LNCaP clone FGC (cell line): ENCODE measurements around the gene DIAPH2.
"Not testable (repeated sequence)": the region's sequence is repeated elsewhere in the genome, so short reads cannot be mapped to it uniquely, and the experiment has no call there.

Source experiments
- DNase-seq: peaks from one replicate; pipeline ENCODE4 v3.0.0-alpha.2; 2011; ENCODE audit warnings: low read depth
- H3K4me3 ChIP-seq: 2 replicates; pipeline ENCODE4 v1.5.1; 2011; ENCODE audit warnings: mild to moderate bottlenecking, low read depth, low read length, control low read depth
- TF ChIP-seq, protein P1 (sequence below): IDR thresholded peaks from 2 replicates; pipeline ENCODE4 v1.5.1; 2012; ENCODE audit warnings: mild to moderate bottlenecking; ENCODE audit not compliant: control insufficient read depth, insufficient read depth; ENCODE audit errors: extremely low read depth

The DIAPH2 gene

DNA sequence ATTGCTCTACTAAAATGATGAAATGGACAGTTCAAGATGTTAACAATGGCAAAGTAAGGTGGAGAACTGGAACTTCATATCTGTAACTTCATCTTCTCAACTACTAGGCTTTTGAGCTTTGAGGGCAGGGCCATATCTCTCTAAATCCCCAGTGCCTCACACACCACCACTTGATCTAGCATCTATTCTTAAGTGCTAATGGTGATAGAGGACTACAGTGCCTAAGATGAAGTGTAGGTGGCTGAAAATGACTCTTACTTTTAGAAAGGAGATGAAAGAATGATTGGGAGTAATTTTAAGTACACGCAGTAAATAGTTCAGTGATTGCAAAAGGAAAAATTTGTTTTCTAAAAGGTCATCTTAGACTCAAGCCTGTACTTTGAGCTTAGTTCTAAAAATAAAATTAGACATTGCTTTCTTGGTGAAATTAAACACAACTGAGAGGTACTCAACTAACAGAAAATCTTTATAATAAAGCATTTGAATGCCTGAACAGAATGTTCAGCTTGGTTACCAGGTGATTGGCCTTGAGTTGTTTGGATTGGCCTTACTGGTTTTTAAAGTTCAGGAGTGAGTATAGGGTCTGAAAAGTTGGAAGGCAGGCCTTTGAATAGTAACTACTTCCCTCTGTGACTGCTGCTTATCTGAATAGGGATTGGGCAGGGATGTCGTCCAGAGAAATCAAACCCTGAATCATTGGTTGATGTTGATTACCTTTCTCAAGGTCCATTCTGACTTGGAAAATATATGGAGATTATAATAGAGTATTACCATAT lies 45.4 kb downstream of the DIAPH2 start:
- TF ChIP-seq, protein P1, sequence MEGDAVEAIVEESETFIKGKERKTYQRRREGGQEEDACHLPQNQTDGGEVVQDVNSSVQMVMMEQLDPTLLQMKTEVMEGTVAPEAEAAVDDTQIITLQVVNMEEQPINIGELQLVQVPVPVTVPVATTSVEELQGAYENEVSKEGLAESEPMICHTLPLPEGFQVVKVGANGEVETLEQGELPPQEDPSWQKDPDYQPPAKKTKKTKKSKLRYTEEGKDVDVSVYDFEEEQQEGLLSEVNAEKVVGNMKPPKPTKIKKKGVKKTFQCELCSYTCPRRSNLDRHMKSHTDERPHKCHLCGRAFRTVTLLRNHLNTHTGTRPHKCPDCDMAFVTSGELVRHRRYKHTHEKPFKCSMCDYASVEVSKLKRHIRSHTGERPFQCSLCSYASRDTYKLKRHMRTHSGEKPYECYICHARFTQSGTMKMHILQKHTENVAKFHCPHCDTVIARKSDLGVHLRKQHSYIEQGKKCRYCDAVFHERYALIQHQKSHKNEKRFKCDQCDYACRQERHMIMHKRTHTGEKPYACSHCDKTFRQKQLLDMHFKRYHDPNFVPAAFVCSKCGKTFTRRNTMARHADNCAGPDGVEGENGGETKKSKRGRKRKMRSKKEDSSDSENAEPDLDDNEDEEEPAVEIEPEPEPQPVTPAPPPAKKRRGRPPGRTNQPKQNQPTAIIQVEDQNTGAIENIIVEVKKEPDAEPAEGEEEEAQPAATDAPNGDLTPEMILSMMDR: no peak
- no peak overlapping the region for H3K4me3 ChIP-seq
- DNase-seq: no peak

DNA sequence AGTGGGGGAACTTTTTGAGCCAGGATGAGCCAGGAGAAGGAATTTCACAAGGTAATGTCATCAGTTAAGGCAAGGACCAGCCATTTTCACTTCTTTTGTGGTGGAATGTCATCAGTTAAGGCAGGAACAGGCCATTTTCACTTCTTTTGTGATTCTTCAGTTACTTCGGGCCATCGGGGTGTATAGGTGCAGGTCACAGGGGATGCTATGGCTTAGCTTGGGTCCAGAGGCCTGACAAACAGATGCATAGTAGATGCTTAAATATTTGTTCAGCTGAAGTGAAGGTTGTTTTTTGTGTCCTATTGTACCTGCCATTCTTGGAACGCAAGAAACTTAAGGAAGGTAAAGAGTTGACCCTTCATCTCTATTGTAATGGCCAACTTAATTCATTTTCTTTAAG lies 46.4 kb downstream of the DIAPH2 start:
- DNase-seq, H3K4me3 ChIP-seq: not testable (repeated sequence)

DNA sequence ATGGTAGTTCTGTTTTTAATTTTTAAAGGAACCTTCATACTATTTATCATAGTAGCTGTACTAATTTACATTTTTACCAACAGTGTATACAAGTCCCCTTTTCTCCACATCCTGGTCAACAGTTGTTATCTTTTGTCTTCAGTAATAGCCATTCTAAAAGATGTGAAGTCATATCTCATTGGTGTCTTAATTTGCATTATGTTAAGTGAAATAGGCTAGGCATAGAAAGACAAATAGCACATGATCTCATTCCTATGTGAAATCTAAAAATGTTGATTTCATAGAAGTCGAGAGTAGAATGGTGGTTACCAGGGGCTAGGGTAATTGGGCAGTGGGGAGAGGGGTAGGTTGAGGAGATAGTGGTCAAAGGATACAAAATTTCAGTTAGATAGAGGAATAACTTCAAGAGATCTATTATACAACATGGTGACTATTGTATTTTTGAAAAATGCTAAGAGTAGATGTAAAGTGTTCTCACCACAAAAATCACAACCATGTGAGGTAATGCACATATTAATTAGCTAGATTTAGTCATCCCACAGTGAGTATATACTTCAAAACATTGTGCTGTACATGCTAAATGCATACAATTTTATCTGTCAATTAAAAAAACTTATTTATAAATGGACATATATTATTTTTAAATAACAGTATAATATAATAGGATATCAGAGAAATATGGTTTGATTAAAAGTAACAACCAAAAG lies 58.9 kb downstream of the DIAPH2 start:
- TF ChIP-seq, protein P1: no peak
- no peak for DNase-seq
- no peak overlapping the region for H3K4me3 ChIP-seq

DNA sequence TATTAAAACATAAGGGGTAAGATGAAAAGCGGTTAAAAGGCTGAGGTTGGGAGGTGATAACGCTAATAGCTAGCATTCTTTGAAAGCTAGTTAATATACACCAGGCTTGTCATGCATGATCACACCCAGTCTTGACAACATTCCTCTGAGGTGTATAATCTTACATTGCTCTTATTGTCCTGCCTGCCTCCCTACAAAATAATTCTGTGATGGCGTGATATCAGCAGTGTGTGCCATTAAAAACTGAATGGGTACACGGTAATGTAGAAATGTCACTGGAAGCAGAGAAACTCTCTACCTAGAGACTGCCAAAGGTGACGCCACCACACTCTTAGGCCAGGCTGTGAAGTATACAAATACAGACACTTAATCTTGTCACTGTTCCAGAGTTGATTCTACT lies 68.1 kb downstream of the DIAPH2 start:
- no peak overlapping the region for H3K4me3 ChIP-seq
- TF ChIP-seq, protein P1: no peak
- no peak for DNase-seq

DNA sequence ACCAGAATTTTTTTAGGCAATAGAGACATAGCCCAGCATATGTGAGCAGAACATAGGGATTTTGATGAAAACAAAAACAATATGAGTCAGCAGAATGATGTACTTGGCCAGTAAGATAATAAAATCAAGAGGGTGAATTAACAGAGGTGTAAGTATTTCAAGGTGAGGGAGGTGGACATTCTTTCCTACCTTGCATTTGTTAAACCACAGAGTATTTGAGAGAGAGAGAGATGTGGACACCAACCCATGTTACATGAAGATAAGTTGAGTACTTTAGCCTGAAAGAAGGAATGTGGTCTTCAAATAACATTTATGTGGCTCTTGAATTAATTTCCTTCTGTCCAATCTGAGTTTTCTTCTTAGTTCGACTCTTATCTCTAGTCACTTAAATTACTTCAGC lies 68.6 kb downstream of the DIAPH2 start:
- no peak overlapping the region for H3K4me3 ChIP-seq
- TF ChIP-seq, protein P1: no peak
- DNase-seq: no peak

DNA sequence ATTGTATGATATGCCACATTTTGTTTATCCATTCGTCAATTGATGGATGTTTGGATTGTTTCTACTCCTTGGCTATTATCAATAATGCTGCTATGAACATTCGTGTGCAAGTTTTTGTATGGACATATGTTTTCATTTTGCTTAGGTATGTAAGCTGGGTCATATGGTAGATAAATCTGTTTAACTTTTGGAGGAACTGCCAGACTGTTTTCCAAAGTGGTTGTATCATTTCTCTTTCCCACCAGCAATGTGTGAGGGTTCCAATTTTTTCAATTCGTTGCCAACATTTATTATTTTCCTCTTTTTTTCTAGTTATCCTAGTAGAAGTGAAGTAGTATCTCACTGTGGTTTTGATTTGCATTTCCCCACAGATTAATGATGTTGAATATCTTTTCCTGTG lies 71.8 kb downstream of the DIAPH2 start:
- no peak overlapping the region for H3K4me3 ChIP-seq
- no peak for DNase-seq
- TF ChIP-seq, protein P1: no peak

DNA sequence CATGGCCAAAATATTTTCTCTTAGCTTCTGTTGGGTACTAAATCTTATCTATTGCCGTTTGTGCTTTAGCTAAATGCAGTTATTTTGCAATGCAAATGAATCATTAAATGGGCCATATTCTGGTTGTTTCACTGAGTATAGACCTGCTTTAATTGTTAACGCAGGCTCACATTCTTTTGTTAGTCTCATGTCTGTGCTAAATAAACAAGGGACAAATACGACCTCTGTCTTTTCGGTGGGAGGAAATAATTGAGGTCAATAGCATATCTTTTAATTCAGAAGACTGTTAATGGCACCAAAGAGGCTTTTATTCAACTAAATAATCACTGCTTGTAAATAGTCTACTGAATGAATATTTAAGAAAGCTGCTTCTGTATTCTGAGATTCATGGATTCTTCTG lies 76.9 kb downstream of the DIAPH2 start:
- DNase-seq: no peak
- TF ChIP-seq, protein P1: no peak
- no peak overlapping the region for H3K4me3 ChIP-seq
